ENCODE measurements around the gene FAM47C.

DNA sequence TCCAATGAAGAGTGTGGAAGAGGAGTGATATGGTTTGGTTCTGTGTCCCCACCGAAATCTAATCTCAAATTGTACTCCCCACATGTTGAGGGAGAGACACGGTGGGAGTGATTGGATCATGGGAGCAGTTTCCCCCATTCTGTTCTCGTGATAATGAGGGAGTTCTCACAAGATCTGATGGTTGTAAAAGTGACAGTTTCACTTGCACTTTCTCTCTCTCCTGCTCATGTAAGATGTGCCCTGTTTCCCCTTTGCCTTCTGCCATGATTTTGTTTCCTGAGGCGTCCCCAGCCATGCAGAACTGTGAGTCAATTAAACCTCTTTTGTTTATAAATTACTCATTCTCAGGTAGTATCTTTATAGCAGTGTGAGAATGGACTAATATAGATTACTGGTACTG lies 39.6 kb downstream of the FAM47C start:
- TF ChIP-seq, protein P1, sequence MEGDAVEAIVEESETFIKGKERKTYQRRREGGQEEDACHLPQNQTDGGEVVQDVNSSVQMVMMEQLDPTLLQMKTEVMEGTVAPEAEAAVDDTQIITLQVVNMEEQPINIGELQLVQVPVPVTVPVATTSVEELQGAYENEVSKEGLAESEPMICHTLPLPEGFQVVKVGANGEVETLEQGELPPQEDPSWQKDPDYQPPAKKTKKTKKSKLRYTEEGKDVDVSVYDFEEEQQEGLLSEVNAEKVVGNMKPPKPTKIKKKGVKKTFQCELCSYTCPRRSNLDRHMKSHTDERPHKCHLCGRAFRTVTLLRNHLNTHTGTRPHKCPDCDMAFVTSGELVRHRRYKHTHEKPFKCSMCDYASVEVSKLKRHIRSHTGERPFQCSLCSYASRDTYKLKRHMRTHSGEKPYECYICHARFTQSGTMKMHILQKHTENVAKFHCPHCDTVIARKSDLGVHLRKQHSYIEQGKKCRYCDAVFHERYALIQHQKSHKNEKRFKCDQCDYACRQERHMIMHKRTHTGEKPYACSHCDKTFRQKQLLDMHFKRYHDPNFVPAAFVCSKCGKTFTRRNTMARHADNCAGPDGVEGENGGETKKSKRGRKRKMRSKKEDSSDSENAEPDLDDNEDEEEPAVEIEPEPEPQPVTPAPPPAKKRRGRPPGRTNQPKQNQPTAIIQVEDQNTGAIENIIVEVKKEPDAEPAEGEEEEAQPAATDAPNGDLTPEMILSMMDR (IDR thresholded peaks at IDR 0.05; ENCODE audit: low read depth, low read length): no peak
- no peak for TF ChIP-seq EZH2phosphoT487 (IDR thresholded peaks at IDR 0.05; ENCODE audit: low read depth)

Measured in OCI-LY3 (cell line).